ENCODE data around the gene GRAMD1C.

GRAMD1C gene

GRCh38 chr3:113952921-113953320, 114.3 kb downstream of the GRAMD1C start:
- DNase-seq (ENCODE audit: low spot score): no peak

GRCh38 chr3:113953677-113954076, 115.1 kb downstream of the GRAMD1C start:
- DNase-seq (ENCODE audit: low spot score): no peak

GRCh38 chr3:113954091-113954685, 115.6 kb downstream of the GRAMD1C start:
- peak; percentile 73 for DNase-seq (ENCODE audit: low spot score)

- no peak for DNase-seq (ENCODE audit: low spot score)
Measured at GRCh38 chr3:113963879-113964278, 125.3 kb downstream of the GRAMD1C start.

GRCh38 chr3:113966172-113966571, 127.6 kb downstream of the GRAMD1C start:
- no peak for DNase-seq (ENCODE audit: low spot score)

- DNase-seq (ENCODE audit: low spot score): peak; percentile 7
Measured at GRCh38 chr3:113968986-113969385, 130.4 kb downstream of the GRAMD1C start.

GRCh38 chr3:113977822-113978221, 139.2 kb downstream of the GRAMD1C start:
- no peak for DNase-seq (ENCODE audit: low spot score)

GRCh38 chr3:113979916-113980315, 141.3 kb downstream of the GRAMD1C start:
- no peak for DNase-seq (ENCODE audit: low spot score)

- no peak for DNase-seq (ENCODE audit: low spot score)
Measured at GRCh38 chr3:113981803-113982202, 143.2 kb downstream of the GRAMD1C start.

- no peak for DNase-seq (ENCODE audit: low spot score)
Measured at GRCh38 chr3:113983544-113983943, 145.0 kb downstream of the GRAMD1C start.

GRCh38 chr3:113985541-113985940, 147.0 kb downstream of the GRAMD1C start:
- no peak for DNase-seq (ENCODE audit: low spot score)

Data from cerebellar cortex (tissue), 1 donor.